Retinal pigment epithelial cell (primary cell): ENCODE results near the gene SLC51B.
"Not testable (repeated sequence)": the region's sequence is repeated elsewhere in the genome, so short reads cannot be mapped to it uniquely, and the experiment has no call there.

Experiments used
- DNase-seq: peaks from one replicate; pipeline ENCODE4 v3.0.0-alpha.2; 2010; ENCODE audit warnings: low read depth
- H3K4me3 ChIP-seq: 2 replicates; pipeline ENCODE4 v1.5.1; 2011; ENCODE audit warnings: mild to moderate bottlenecking, low read length, control low read depth, moderate library complexity
- CTCF ChIP-seq: conservative IDR thresholded peaks from 2 replicates; pipeline ENCODE4 v1.5.1; 2011; ENCODE audit warnings: low read depth, low read length, control low read depth, inconsistent platforms

Gene SLC51B

DNA sequence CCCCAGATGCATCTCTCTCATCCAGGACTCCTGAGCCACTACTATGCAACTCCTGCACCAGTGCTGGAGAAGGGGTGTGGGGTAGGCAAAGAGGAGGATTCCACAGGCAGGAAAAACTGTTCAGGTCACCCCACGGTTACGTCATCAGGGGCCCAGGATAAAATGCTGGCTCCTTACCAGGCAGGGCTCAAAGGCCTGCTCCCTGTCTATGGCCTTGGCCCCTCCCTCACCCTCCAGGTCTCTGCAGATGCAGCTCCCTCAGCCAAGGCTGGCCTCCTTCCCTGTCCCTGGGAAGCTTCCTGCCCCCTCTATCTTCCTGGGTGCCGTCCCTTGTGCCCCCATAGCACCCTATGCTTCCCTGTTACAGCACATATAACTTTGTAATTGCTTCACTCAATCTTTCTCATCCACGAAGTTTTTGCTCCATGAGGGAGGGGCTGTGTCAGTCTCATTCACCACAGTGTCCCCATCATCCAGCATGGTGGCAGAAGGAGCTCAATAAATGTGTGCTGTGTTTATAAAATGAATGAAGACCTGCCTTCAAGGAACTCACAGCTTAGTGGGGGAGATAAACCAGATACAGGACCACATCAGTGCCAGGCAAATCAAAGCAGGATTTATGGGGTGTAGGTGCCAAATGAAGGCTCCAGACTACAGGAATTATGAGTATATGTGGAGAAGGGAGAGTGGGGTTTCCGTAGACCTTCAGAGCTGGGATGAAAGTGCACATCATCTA, 50.0 kb downstream of the SLC51B start:
- DNase-seq, result no peak
- no peak for TF ChIP-seq CTCF
- no peak overlapping the region for H3K4me3 ChIP-seq

- no peak for DNase-seq
- H3K4me3 ChIP-seq, result no peak overlapping the region
- TF ChIP-seq CTCF, result no peak
Measured at GRCh38 chr15:65095747-65096104, 50.5 kb downstream of the SLC51B start.

- no peak overlapping the region for H3K4me3 ChIP-seq
- TF ChIP-seq CTCF, result no peak
- no peak for DNase-seq
Measured at GRCh38 chr15:65096481-65097385, 51.5 kb downstream of the SLC51B start.

- no peak overlapping the region for H3K4me3 ChIP-seq
- no peak for TF ChIP-seq CTCF
- DNase-seq, result no peak
Measured at GRCh38 chr15:65097651-65098263, 52.6 kb downstream of the SLC51B start.

DNA sequence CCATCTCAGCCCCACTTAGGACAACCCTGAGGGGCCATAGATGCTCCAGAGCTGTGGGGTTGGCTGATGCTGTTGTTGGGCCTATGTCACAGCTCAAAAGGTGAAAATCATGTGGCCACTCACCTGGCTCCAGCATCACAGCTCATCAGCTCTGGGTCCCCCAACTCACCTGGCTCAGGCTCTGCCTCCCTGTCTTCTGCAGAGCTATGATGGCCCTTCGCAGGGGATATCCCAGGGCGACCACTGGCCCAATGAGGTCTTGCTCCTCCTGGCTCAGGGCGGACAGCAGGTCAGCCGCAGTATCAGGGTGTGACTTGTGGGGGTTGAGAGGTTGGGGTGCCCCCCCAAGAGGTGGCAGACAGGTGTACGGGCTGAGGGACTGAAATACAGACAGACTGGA, 54.1 kb downstream of the SLC51B start:
- no peak for DNase-seq
- no peak overlapping the region for H3K4me3 ChIP-seq
- no peak for TF ChIP-seq CTCF

- not testable (repeated sequence) for DNase-seq, H3K4me3 ChIP-seq
Measured at GRCh38 chr15:65099801-65100200, 54.6 kb downstream of the SLC51B start.

- no peak for TF ChIP-seq CTCF
- DNase-seq, result no peak
- no peak overlapping the region for H3K4me3 ChIP-seq
Measured at GRCh38 chr15:65100442-65100841, 55.3 kb downstream of the SLC51B start.
